Duodenal mucosa (tissue), 2 donors: ENCODE results near the gene ECM1.

ENCODE experiments used
- H3K27ac ChIP-seq: one replicate; pipeline ENCODE4 v1.7.0; 2013; ENCODE audit warnings: low read depth, low read length
- H3K27me3 ChIP-seq, 2 donors: one replicate each; pipeline ENCODE4 v1.7.0; 2013; ENCODE audit warnings: low read length in 2 of 2, control low read depth in 1 of 2; ENCODE audit not compliant: insufficient read depth in 2 of 2, control insufficient read depth in 1 of 2
- H3K36me3 ChIP-seq, 2 donors: one replicate each; pipeline ENCODE4 v1.7.0; 2013; ENCODE audit warnings: low read length in 2 of 2, control low read depth in 1 of 2; ENCODE audit not compliant: insufficient read depth in 2 of 2, control insufficient read depth in 1 of 2
- H3K4me1 ChIP-seq, 2 donors: one replicate each; pipeline ENCODE4 v1.7.0; 2013; ENCODE audit warnings: low read length in 2 of 2, control low read depth in 1 of 2; ENCODE audit not compliant: insufficient read depth in 2 of 2, control insufficient read depth in 1 of 2
- H3K4me3 ChIP-seq, 2 donors: one replicate each; pipeline ENCODE4 v1.7.0; 2013; ENCODE audit warnings: low read length in 2 of 2, low read depth in 1 of 2
- H3K9ac ChIP-seq, 2 donors: one replicate each; pipeline ENCODE4 v1.7.0; 2013; ENCODE audit warnings: low read length in 2 of 2, low read depth in 1 of 2
- H3K9me3 ChIP-seq, 2 donors: one replicate each; pipeline ENCODE4 v1.7.0; 2013; ENCODE audit warnings: low read length in 2 of 2, control low read depth in 1 of 2; ENCODE audit not compliant: control insufficient read depth in 1 of 2

The ECM1 gene

GRCh38 chr1:150555971-150556865 lies 48.3 kb downstream of the ECM1 start:
- Histone ChIP-seq H3K27ac (no peak overlapping the region), H3K27me3 (no peaks in the 10 kb centered on the region), H3K4me3 (no peak overlapping the region), H3K4me1 (peaks cover 26 to 30% of the 10 kb centered on the region in 2 donors), H3K9me3 (no peaks in the 10 kb centered on the region), H3K9ac (no peak overlapping the region), H3K36me3 (peaks cover 0 to 6% of the 10 kb centered on the region in 2 donors)

GRCh38 chr1:150557065-150557600 lies 49.2 kb downstream of the ECM1 start:
- Histone ChIP-seq H3K27ac (no peak overlapping the region), H3K4me1 (peaks cover 23 to 36% of the 10 kb centered on the region in 2 donors), H3K9me3 (no peaks in the 10 kb centered on the region), H3K36me3 (peaks cover 0 to 6% of the 10 kb centered on the region in 2 donors), H3K4me3 (no peak overlapping the region), H3K9ac (no peak overlapping the region), H3K27me3 (no peaks in the 10 kb centered on the region)

- no peak overlapping the region for H3K4me3 ChIP-seq
- peaks cover 24 to 39% of the 10 kb centered on the region in 2 donors for H3K4me1 ChIP-seq
- H3K27ac ChIP-seq, result no peak overlapping the region
- no peak overlapping the region for H3K9ac ChIP-seq
- no peaks in the 10 kb centered on the region for H3K9me3 ChIP-seq
- peaks cover 0 to 6% of the 10 kb centered on the region in 2 donors for H3K36me3 ChIP-seq
- no peaks in the 10 kb centered on the region for H3K27me3 ChIP-seq
Observed at GRCh38 chr1:150557813-150558212, 49.9 kb downstream of the ECM1 start.

GRCh38 chr1:150558303-150558704 lies 50.4 kb downstream of the ECM1 start:
- H3K36me3 ChIP-seq, result peaks cover 0 to 6% of the 10 kb centered on the region in 2 donors
- H3K9ac ChIP-seq, result no peak overlapping the region
- no peak overlapping the region for H3K27ac ChIP-seq
- no peaks in the 10 kb centered on the region for H3K27me3 ChIP-seq
- H3K4me3 ChIP-seq, result no peak overlapping the region
- peaks cover 26 to 39% of the 10 kb centered on the region in 2 donors for H3K4me1 ChIP-seq
- no peaks in the 10 kb centered on the region for H3K9me3 ChIP-seq

GRCh38 chr1:150558761-150559655 lies 51.1 kb downstream of the ECM1 start:
- H3K9me3 ChIP-seq, result no peaks in the 10 kb centered on the region

GRCh38 chr1:150559656-150560010 lies 51.7 kb downstream of the ECM1 start:
- Histone ChIP-seq H3K27me3 (no peaks in the 10 kb centered on the region), H3K4me1 (peaks cover 37 to 51% of the 10 kb centered on the region in 2 donors), H3K4me3 (no peak overlapping the region), H3K9me3 (no peaks in the 10 kb centered on the region), H3K9ac (peak overlapping the region; percentile 96 to 98), H3K27ac (no peak overlapping the region), H3K36me3 (peaks cover 0 to 6% of the 10 kb centered on the region in 2 donors)

More at GRCh38 chr1:150558761-150559655, 51.1 kb downstream of the ECM1 start:
- no peak overlapping the region for H3K9ac ChIP-seq
- no peaks in the 10 kb centered on the region for H3K27me3 ChIP-seq
- peaks cover 33 to 46% of the 10 kb centered on the region in 2 donors for H3K4me1 ChIP-seq
- H3K27ac ChIP-seq, result no peak overlapping the region
- H3K4me3 ChIP-seq, result no peak overlapping the region
- peaks cover 0 to 6% of the 10 kb centered on the region in 2 donors for H3K36me3 ChIP-seq

GRCh38 chr1:150560011-150560438 lies 52.1 kb downstream of the ECM1 start:
- peaks cover 41 to 54% of the 10 kb centered on the region in 2 donors for H3K4me1 ChIP-seq
- H3K36me3 ChIP-seq, result peaks cover 0 to 6% of the 10 kb centered on the region in 2 donors
- peak overlapping the region; percentile 75 to 80 for H3K4me3 ChIP-seq
- H3K9me3 ChIP-seq, result no peaks in the 10 kb centered on the region
- H3K9ac ChIP-seq, result peak overlapping the region; percentile 96 to 98
- H3K27ac ChIP-seq, result no peak overlapping the region
- H3K27me3 ChIP-seq, result no peaks in the 10 kb centered on the region

- peaks cover 0 to 1% of the 10 kb centered on the region in 2 donors for H3K36me3 ChIP-seq
- H3K9ac ChIP-seq, result peak overlapping the region; percentile 96 to 98
- peak overlapping the region; percentile 100 for H3K27ac ChIP-seq
- no peaks in the 10 kb centered on the region for H3K27me3 ChIP-seq
- H3K9me3 ChIP-seq, result no peaks in the 10 kb centered on the region
- H3K4me3 ChIP-seq, result peak overlapping the region; percentile 75 to 80
- H3K4me1 ChIP-seq, result peaks cover 42 to 61% of the 10 kb centered on the region in 2 donors
Observed at GRCh38 chr1:150560576-150561253, 52.8 kb downstream of the ECM1 start.

GRCh38 chr1:150561254-150561973 lies 53.5 kb downstream of the ECM1 start:
- Histone ChIP-seq H3K9ac (peak overlapping the region; percentile 96 to 98), H3K36me3 (no peaks in the 10 kb centered on the region), H3K4me1 (peaks cover 43 to 66% of the 10 kb centered on the region in 2 donors), H3K27me3 (no peaks in the 10 kb centered on the region), H3K4me3 (peak overlapping the region; percentile 75 to 80), H3K9me3 (no peaks in the 10 kb centered on the region), H3K27ac (peak overlapping the region; percentile 100)
